Ecto neural progenitor cell (in vitro differentiated cells): ENCODE measurements around the gene HRH2.
A peak's percentile ranks its signal among the peaks of the same experiment; 100 is the strongest.

Experiments
- DNase-seq: peaks from one replicate; pipeline ENCODE4 v3.0.0-alpha.2; 2018; ENCODE audit warnings: low spot score

HRH2 gene

DNA sequence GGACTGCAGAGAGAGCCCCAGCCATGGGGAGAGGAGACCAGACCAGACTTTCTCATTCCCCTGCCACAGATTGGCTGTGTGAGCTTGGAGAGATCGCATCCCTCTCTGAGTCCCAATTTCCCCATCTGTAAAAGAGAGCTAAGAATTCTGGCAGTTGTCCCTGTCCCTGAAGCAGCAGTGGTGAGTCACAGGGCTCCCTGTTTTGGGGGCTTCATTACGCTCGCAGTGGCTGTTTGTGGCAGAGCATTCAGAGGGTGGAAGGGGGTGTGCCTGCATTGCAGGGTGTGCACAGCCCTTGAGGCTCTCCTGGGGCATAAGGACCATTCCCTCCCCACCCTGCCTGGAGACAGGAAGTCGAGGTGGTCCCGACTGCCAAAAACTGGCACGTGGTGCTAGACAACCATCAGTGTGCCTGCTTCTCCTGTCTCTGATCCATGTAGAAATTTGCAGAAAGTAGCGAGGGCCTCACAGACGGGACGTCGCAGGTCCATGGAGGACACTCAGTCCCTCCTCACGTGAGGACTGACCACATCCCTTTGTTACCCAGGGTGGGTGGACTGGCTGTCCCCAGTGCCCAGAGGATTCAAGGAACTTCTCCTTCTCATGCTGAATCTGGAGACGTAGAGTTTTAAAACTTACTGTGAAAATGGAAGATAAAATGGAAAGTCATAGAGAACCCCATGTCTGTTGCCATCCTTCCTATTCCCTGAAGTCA lies 35.3 kb downstream of the HRH2 start:
- DNase-seq: no peak

DNA sequence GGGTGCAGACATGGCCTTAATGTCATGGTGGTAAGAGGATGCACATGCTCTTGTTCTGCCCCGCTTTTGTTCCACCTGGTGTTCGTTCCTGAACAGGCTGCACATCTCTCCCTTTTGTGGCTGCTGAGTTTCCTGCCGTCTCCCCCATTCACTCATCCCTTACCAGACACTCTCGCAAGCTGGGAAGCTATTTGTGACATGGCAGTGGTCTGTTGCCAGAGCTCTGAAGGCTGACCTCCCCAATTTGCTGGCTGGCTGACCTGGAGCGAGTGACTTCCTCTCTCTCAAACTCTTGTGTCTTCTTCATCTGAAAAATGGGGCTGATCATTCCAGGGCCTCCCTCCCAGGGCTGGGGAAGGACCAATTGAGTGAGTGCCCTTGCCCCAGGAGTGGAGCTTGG lies 35.9 kb downstream of the HRH2 start:
- no peak for DNase-seq

DNA sequence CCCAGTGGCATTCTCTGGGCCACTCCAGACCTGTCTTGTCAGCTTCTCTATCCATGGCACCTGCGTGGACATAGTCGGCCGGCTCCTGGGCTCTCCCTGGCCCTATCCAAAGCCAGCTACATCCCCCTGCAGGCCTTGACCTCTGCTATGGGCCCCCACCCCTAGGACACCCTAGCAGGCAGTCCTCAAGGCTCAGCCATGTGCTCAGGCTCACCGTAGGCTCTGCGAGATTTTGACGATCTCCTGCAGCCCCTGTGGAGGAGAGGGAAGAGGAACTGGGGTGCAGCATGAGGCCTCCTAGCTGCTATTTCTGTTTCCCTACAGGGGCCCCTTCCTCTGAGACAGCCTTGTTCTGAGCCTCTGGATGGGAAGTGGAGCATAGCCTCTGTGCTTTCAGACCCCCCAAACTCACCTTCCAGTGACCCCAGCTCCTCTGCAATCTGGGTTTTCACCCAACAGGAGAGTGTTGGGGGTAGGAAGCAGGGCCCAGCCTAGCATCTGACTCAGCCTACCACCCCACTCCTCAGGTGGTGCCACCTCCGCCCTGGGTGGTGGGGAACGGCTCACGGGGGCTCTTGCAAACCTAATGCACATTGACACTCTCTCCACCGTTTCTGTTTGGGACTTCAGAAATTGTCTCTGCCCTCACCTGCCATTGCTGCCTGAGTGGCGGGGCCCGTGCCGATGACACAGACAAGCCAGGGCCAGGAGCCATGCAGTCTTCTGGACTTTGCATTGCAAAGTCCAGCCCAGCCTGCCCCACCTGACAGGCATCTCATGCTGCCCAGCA lies 36.7 kb downstream of the HRH2 start:
- no peak for DNase-seq

DNA sequence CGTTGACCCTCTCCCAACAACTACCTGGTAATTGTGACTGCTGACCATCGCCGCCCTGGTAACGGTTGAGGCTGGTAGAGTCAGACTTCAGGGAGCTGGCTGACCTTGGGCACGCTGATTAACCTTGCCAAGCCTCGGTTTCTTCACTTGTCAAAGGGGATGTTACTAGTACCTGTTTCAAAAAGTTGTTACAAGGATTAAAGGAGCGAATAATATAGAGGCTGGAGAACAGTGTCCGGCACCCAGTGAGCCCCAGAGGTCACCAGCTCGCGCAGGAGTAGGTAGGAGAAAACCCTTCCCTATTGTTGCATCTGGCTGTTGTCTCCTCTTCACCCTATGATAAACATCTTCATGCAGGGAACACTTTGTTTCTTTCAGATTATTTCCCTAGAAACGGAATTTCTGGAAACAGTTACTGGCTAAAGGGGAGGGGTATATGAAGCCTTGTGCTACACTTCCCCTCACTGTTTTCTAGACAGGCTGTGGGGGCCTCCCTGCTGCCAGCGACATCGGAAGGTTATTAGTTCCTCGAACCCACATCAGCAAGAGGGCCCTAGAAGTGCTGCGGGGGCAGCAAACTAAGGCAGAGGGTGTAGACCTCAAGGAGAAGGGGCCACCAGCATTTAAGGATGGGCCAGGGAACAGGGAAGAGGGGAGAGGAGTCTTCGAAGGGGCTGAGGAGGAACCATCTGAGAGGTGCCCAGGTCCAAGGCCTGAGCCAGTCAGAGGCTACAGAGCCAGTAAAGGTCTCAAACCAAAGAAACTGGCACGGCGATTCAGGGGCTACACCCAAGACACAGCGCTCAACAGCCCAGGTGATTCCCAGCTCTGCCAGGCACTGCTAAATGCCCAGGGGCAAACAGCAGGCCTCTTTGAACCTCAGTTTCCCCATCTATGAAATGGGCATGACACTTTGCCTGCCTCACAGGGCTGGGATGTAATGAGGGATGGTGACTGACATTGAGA lies 37.6 kb downstream of the HRH2 start:
- no peak for DNase-seq

DNA sequence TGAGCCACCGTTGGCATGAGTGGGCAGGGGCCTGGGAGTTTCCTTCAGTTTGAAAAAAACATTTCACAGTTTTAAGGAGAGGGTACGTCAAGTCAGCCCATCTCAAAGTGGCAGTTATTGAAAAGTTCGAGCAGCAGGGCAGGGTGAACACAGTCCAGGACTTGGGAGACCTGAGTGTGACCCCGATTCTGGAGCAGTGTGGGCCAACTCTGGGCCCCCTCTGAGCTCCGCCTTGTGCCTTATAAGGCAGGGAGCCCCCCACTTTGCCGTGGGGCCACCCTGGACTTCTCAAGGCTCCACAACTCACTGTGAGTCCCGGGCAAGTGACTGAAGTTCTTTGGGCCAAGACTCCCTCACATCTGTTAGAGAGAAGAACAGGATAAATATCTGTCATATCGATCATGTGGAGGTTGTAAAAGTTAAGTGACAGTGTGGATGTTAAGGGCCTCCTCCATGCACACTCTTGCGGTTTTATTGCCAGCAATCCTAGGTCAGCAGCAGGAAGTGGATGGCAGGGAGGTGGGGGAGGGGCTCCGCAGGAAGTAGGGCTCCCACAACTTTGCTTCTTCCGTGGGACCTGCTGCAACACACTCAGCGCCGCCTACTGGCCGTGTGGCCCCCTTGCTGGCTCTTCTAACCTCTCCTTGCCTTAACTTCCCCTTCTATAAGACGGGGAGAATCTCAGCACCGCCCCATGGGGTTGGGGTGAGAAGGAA lies 38.4 kb downstream of the HRH2 start:
- DNase-seq: peak; percentile 71

DNA sequence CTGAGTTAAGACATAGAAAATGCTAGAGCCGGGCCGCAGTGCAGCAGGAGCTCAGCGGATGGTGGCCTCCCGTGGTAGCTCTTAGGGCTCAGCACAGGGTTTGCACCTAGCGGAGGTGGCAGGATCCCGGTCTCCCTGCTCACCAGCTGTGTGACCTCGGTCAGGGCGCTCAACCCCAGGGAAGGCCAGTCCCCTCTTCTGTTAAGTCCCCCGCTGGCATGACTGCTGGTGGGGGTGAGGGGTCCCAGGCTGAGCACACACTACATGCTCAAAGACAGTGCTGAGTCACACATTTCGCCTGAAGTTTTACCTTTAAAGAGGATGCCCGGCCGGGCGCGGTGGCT lies 39.0 kb downstream of the HRH2 start:
- DNase-seq: no peak

DNA sequence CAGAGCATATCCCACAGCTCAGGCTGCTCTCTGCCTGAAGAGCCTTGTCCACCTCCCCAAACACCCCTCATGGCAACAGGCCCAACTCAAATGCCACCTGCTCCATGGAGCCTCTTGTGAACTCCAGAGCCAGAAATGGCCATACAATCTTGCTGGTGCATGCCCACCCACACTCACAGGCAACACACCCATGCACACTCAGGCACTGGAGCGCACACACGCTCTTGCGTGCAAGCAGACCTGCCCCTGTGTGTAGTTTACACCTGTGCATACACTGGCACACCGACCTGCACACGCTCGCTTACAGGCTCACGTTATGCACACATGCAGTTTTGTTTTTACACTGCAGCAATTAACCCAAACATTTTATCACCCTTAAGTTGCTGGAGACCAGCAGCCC lies 40.0 kb downstream of the HRH2 start:
- no peak for DNase-seq

DNA sequence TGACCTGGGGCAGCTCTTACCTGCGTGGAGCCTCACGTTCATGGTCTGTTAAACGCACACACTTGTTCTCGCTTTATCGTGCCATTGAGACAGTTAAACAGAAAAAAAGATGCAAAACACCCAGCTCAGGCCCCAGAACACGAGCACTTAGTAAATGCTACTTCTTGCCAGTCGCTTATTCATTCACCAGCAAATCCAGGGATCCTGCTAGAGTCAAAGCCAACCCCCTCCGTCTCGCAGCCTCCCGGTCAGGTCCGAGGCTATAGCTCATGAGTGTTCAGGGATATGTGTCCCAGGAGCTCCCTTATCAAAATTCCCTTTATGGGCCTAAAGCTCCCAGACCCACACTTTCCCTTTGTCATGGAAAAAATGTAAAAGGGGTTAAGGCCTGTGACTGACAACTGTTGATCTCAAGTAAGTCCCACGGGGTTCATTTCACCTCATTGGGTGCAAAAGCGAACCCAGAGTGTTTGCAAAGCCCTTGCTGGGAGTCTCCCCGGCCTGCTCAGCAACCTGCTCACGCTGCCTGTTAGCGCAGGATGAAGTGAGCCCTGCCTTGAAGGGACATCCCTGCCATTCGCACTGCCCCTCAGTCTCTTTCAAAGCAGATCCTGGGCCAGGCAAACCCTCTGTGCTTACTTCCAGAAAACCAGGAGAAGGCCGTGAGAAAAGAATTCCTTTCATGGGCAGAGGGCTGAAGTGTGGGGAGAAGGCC lies 40.7 kb downstream of the HRH2 start:
- DNase-seq: no peak

DNA sequence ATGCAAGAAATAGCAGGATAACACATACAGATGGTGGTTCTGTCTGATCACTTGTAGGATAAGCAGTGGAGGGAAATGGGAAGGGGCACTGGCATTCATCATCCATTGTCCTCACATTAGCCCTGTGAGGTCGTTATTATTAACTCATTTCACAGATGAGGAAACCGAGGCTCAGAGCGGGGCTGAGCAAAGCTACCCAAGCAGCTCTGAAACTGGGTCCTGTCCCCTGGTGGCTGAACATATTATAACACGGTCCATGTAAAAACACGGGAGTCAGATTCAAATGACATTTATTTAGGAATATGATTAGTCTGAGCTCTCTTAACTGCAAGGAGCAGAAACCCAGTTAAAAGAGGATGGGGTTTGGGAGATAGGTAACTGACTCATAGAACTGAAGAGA lies 43.1 kb downstream of the HRH2 start:
- DNase-seq: no peak

DNA sequence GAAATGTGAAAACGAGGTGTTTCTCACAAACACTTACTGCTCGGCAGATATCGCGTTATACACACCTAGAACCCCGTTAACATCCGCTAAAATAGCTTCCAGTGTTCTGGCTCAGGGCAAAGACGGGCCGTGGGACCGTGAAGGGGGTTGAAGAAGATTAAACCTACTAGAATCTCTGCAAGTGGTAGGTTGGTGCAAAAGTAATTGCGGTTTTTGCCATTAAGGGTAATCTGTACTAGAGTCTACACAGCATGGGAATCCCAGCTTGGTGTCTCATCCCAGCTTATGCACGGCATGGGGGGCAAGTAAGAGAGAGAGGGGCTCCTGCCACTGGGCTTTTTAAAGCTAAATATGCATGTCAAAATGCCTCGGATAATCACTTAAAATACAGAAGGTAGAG lies 43.9 kb downstream of the HRH2 start:
- DNase-seq: no peak

DNA sequence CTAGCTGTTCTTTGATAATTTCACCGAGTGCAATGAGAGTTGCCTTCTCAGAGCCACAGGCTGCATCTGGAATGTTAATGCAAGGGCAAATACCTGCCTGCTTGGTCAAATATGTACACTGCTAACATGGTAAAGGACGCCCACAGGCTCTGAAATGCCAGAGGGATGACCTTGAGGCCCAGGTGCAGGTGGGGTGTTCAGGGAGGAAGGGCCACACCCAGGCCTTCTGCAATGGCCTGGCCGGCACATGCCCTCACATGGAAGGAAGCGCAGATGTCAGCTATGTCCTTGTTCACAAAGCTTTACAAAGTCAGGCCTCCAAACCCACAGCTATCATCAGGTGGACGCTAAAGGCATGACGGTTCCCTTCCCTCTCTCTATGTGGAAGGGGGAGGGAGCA lies 48.6 kb downstream of the HRH2 start:
- DNase-seq: no peak

DNA sequence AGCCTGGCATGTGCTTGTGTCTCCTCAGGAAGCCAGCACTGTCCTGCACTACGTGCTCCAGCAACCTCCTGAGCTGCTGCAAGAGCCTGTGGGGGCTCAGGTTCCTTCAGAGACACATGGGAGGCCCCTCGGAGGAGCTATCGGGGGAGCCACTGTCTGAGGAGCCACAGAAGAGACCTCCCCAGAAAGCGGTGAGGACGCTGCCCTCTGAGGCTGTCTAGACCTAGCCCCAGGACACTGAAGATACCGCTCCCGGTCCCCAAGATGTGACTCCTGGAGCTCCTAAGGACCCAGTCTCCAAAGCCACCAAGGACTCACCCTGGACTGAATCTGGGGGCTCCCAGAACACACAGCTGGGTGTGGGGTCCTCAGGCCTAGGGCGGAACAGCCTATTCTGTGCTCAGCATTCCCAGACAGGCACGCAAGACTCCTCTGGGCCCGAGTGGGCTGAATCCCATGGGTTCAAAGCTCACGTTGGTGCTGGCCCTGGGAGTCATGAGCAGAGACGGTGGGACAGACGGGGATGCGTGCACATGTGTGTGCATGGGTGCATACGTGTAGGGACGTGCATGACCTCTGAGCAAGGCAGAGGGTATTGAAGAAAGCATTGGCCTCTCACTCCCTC lies 50.0 kb downstream of the HRH2 start:
- no peak for DNase-seq

DNA sequence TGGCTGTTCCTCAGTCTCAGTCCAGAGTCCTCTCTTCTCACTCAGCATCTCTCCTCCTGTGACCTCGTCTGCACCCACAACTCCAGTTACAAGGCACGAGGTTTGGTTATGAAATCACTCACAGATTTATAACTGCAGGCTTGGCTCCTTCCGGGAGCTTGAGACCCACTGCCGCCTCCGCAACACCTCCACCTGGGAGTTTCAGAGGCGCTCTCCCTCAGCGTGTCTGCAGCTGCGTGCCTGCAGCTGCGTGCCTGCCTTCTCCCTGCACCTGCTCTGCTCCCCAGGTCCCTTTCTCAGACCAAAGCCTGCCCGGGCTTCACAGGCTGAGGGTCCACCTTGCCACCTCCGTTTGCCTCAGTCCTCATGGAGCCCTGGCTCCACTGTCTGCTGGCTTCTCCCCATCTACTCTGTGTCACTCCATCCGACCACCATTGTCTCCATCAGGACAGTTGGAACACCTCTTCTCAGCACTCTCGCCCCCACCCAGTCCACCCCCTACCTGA lies 51.5 kb downstream of the HRH2 start:
- DNase-seq: no peak

DNA sequence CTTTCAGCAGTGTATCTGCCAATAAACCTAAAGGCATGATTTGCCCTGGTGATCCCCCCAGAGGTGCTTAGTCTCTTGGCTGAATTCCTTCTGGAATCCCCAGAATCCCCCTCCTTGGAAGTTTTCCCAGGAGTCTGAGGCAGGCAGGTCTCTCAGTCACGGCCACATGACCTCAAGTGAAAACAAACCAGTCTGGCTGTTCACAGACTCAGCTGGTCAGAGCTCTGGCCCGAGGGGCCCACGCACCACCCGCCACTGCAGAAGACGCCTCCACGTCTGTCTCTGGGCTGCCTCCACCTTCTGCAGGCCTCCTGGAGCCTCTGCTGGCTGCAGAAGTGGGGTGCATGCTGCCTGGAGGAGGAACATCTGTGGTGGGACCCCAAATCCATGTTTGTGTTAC lies 52.5 kb downstream of the HRH2 start:
- no peak for DNase-seq

DNA sequence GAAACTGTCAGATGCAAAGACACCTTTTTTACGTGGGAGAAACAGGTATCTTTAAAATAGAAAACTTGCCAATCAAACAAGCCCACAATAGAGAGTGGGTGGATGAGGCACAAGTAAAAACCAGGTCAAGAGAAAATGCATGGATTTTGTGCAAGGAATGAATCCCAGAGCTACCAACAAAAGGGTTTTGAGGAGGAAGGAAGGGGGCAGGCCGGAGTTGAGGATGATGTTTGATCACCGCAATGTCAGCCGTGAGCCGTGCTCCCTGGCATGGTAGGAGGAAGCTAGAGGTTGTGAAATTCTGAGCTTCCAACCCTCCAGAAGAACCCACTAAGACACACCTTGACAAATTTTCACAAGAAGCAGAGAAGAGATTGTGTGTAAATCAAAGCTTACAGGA lies 53.2 kb downstream of the HRH2 start:
- DNase-seq: no peak

DNA sequence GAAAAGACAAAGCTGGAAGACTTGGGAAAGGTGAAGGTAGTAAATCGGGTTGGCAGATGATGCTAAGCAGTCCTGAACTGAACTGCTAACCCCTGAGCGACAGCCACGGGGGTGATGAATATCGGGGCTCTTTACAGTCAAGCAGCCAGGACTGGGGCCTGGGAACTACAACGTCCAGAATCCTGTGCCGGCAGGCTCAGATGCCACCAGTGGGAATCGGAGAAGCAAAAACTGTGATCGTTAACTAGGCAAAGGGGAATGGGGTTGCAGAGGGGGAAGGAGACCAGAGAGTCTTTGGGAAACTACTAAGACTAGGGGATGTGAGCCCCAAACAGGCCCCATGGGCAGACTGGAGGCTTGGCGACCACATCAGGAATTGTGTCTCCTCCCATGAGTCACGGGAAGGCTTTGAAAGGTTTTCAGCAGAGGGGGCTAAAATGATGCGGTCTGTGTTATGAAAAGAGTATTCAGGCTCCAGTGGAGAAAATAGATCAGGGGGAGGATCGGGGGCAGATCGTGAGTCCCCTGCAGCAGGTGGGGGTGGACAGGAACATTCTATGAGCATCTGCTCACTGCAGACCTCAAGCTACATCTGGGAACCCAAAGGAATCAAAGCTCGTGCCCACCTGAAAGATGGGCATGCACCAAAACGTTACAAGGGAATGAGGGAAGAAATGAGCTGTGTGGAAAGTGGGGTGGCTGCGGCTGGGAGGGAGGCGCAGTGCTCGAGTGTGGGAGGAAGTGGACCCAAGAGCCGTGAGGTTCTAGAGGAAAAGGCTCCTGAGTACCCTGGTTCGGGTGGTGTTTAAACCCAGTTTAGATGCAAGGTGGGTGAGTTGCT lies 53.8 kb downstream of the HRH2 start:
- DNase-seq: no peak

DNA sequence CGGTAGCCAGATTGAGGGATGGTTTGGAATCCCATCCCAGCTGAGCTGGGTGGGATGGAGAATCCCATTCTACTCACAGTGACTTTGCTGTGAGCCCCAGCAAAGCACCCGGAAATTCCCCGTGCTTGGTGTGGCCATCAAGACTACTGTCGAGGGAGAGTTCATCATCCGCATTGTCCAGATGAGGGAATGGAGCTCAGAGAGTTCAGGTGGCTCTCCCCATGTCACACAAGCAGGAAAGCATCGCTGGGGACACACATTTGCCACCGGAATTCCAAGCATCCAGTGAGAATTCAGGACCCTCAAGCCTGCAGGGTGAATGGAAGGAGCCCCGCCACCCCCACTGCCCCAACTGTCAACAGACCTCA lies 54.4 kb downstream of the HRH2 start:
- DNase-seq: no peak

DNA sequence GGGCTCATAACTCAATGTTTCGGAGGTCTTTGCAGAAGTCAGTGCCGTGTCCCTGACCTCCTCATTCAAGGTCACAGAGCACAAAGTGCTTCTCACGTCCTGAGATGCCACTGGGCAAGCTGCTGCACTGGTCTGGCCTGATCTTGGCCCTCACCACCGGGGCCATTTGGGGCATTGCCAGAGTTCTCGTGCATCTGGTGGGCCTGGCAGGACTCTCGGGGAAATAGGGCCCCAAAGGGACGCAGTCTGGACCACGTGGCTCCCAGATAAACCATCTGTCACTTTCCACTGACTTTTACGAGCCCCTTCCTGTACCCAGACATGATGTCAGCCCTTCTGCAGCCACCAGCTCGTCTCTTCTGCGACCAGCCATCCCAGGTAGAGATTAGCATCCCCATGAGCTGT lies 54.8 kb downstream of the HRH2 start:
- no peak for DNase-seq

DNA sequence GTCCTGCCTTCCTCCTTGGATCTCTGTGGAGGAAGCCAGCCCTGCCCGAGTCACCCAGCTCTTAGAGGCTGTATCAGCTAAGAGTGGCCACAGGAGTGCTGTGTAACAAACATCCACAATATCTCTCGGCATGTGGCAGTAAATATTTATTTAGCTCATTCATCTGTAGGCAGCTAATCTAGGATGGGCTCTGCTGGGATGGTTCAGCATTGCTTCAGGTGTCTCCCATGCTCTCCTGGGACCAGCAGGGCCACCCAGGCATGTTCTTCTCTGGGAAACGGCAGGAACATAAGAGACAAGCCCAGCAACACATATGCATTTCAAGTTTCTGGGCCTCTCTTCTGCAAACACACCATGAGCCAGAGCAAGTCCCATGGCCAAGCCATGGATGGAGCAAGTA lies 56.1 kb downstream of the HRH2 start:
- no peak for DNase-seq
